GM15510 (cell line): ENCODE measurements around the gene PAF1.

ENCODE experiments used
- POLR2A ChIP-seq: IDR thresholded peaks from 3 replicates; pipeline ENCODE4 v1.6.1; 2011; ENCODE audit warnings: borderline replicate concordance; ENCODE audit not compliant: insufficient read length; ENCODE audit errors: extremely low read depth

Gene PAF1

GRCh38 chr19:39363901-39364457 is 26.9 kb downstream of the PAF1 start:
- no peak for TF ChIP-seq POLR2A

GRCh38 chr19:39362682-39363657 is 27.9 kb downstream of the PAF1 start:
- no peak for TF ChIP-seq POLR2A

DNA sequence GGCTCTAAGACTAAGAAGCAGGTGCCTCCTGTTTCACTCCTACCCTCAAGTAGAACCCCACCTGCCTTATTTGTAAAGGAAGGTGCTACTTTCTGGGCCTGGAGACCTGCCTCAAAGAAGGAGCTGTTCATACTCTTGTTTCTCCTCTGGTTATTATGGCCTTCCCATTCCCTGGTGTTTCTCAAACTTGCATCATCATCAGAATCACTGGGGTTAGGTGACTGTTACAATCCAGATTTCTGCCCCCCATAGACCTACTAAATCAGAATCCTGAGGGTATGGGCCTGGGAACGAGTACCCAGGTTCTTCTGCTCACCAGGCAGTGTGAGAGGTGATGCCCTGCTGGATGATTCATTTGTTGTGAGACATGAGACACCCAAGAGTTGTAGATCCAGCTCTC is 30.3 kb downstream of the PAF1 start:
- no peak for TF ChIP-seq POLR2A

- TF ChIP-seq POLR2A, result no peak
These were observed 31.9 kb downstream of the PAF1 start for GRCh38 chr19:39359026-39359425.

DNA sequence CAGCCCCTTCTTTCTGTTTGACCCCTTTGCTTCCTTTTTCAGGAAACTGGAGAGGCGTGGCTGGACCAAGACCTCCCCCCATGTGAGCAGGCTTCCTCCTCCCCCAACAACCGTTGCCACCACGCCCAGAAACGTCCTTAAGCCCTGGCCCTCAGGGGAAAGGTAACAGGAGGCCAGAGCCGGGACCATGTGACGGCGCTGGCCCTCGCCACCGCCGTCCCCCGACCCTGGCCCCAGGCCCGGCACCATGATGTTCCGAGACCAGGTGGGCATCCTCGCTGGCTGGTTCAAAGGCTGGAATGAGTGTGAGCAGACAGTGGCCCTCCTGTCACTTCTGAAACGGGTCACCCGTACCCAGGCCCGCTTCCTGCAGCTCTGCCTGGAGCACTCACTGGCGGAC is 34.3 kb downstream of the PAF1 start:
- TF ChIP-seq POLR2A, result no peak

- no peak for TF ChIP-seq POLR2A
These were observed 34.8 kb downstream of the PAF1 start for GRCh38 chr19:39356073-39356472.

- TF ChIP-seq POLR2A, result no peak
These were observed 35.7 kb downstream of the PAF1 start for GRCh38 chr19:39355253-39355652.

- TF ChIP-seq POLR2A, result no peak
These were observed 38.3 kb downstream of the PAF1 start for GRCh38 chr19:39352381-39353255.

DNA sequence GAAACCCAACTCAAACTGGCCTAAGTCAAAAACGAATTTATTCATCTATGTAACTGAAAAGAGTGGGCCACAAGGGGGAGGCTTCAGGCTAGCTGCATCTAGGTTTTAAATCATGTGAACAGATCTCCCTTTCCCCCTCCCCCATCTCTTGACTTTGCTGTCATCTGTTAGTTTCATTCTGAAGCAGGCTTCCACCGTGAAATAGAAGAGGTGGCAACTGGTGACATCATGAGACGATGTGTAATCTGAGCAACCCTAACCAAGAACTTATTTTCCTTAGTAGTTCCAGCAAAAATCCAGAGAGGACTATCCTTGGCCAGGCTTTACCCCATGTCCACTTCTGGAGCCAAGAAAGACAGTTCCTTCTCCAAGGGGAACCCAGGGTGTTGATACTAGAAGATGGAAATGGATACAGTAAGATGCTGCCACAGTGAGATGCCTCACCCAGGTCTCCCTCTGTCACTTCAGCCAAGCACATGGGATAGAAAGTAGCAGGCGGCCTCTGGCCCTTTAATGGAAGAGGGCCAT is 39.3 kb downstream of the PAF1 start:
- no peak for TF ChIP-seq POLR2A

DNA sequence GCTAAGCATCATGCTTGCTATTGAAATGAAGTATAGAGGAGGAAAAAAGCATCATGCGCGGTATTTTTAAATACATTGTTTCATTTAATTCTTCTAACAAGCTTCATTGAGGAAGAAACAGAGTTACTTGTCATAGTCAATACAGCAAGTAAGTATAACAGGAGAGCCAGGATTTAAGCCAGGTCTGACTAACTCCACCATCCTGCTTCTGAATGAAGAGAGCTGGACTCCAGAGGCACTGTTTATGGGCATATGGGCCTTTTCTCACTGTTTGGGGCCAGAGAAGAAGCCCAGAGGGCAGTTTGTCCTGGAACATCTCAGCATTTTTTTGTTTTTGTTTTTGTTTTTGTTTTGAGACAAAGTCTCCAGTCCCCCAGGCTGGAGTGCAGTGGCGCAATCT is 40.8 kb downstream of the PAF1 start:
- TF ChIP-seq POLR2A, result no peak

- no peak for TF ChIP-seq POLR2A
These were observed 41.6 kb downstream of the PAF1 start for GRCh38 chr19:39349326-39349725.

- no peak for TF ChIP-seq POLR2A
These were observed 43.4 kb downstream of the PAF1 start for GRCh38 chr19:39347332-39348164.

DNA sequence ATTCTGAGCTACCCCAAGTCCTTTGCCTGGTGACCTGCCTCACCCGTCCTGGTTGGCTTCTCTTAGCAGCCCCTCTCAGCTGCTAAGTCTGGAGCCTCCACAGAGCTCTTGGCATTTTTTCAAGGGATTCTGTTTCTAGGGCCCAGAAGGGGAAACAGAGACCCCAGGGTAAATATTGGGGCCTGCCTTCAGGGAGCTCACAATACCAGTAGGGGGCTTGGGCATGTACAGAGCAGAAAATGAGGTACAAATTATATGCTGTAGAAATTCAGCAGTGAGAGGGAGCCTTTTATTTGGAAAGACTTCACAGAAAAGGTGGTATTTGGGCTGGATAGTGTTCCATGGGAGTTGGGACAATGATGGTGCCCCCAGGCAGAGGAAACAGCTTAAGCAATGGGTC is 45.0 kb downstream of the PAF1 start:
- no peak for TF ChIP-seq POLR2A

- TF ChIP-seq POLR2A, result no peak
These were observed 48.1 kb downstream of the PAF1 start for GRCh38 chr19:39342647-39343305.
